ENCODE results near the gene ST8SIA4.
A peak's percentile ranks its signal among the peaks of the same experiment; 100 is the strongest.

Gene ST8SIA4

GRCh38 chr5:100852988-100853449 lies 50.1 kb downstream of the ST8SIA4 start:
- WGBS (ENCODE audit: extremely low coverage, insufficient coverage, insufficient read length): no CpG with 5 or more reads among the region's 3 CpGs
- H3K79me1 ChIP-seq (ENCODE audit: low read length): no peaks in the 10 kb centered on the region

GRCh38 chr5:100852051-100852450 lies 51.0 kb downstream of the ST8SIA4 start:
- WGBS (ENCODE audit: extremely low coverage, insufficient coverage, insufficient read length): no CpG with 5 or more reads among the region's 8 CpGs
- no peaks in the 10 kb centered on the region for H3K36me3 ChIP-seq (ENCODE audit: control insufficient read depth in 1 of 2, insufficient read depth in 2 of 2, low read length in 2 of 2)
- H2AK5ac ChIP-seq (ENCODE audit: low read length): no peak overlapping the region
- no peaks in the 10 kb centered on the region for H3K79me1 ChIP-seq (ENCODE audit: low read length)
- no peak overlapping the region for H3K27ac ChIP-seq (ENCODE audit: low read depth, low read length)
- H2BK120ac ChIP-seq (ENCODE audit: insufficient read depth, low read length, poor library complexity): no peak overlapping the region
- no peak overlapping the region for H3K4me3 ChIP-seq (ENCODE audit: low read depth, low read length)
- no peaks in the 10 kb centered on the region for H3K9me3 ChIP-seq (ENCODE audit: insufficient read depth, low read depth, low read length)
- H2BK12ac ChIP-seq (ENCODE audit: low read length): no peak overlapping the region
- H3K23ac ChIP-seq (ENCODE audit: low read length): no peak overlapping the region
- H2BK5ac ChIP-seq (ENCODE audit: low read depth, low read length, poor library complexity): no peak overlapping the region
- H4K12ac ChIP-seq (ENCODE audit: low read depth, low read length): no peak overlapping the region
- H3K4ac ChIP-seq (ENCODE audit: low read depth, low read length): no peak overlapping the region
- no peak overlapping the region for H4K91ac ChIP-seq (ENCODE audit: low read depth, low read length)
- H3K79me2 ChIP-seq (ENCODE audit: control insufficient read depth, insufficient read depth, low read length, poor library complexity): no peaks in the 10 kb centered on the region
- no peak overlapping the region for H4K8ac ChIP-seq (ENCODE audit: low read depth, low read length)
- H3K9ac ChIP-seq (ENCODE audit: low read length): no peak overlapping the region
- H3K18ac ChIP-seq (ENCODE audit: low read length): no peak overlapping the region
- H3K4me2 ChIP-seq (ENCODE audit: low read length): no peak overlapping the region
- H3K4me1 ChIP-seq (ENCODE audit: control insufficient read depth in 1 of 2, insufficient read depth in 2 of 2, low read length in 2 of 2): no peaks in the 10 kb centered on the region
- H3K14ac ChIP-seq (ENCODE audit: low read length): no peak overlapping the region
- DNase-seq: no peak
- H3K27me3 ChIP-seq (ENCODE audit: insufficient read depth, low read length): no peaks in the 10 kb centered on the region
- H2AFZ ChIP-seq (ENCODE audit: insufficient read depth, low read length, poor library complexity): no peak overlapping the region

More at GRCh38 chr5:100852988-100853449, 50.1 kb downstream of the ST8SIA4 start:
- H3K27me3 ChIP-seq (ENCODE audit: insufficient read depth, low read length): no peaks in the 10 kb centered on the region
- no peak overlapping the region for H2AK5ac ChIP-seq (ENCODE audit: low read length)
- no peaks in the 10 kb centered on the region for H3K9me3 ChIP-seq (ENCODE audit: insufficient read depth, low read depth, low read length)
- H4K12ac ChIP-seq (ENCODE audit: low read depth, low read length): no peak overlapping the region
- H2BK120ac ChIP-seq (ENCODE audit: insufficient read depth, low read length, poor library complexity): no peak overlapping the region
- H3K4me1 ChIP-seq (ENCODE audit: control insufficient read depth in 1 of 2, insufficient read depth in 2 of 2, low read length in 2 of 2): no peaks in the 10 kb centered on the region
- H3K4me2 ChIP-seq (ENCODE audit: low read length): no peak overlapping the region
- no peak overlapping the region for H3K4me3 ChIP-seq (ENCODE audit: low read depth, low read length)
- no peak overlapping the region for H2BK5ac ChIP-seq (ENCODE audit: low read depth, low read length, poor library complexity)
- no peak overlapping the region for H2BK12ac ChIP-seq (ENCODE audit: low read length)
- H3K18ac ChIP-seq (ENCODE audit: low read length): no peak overlapping the region
- H3K4ac ChIP-seq (ENCODE audit: low read depth, low read length): no peak overlapping the region
- no peak overlapping the region for H3K27ac ChIP-seq (ENCODE audit: low read depth, low read length)
- no peaks in the 10 kb centered on the region for H3K36me3 ChIP-seq (ENCODE audit: control insufficient read depth in 1 of 2, insufficient read depth in 2 of 2, low read length in 2 of 2)
- H4K91ac ChIP-seq (ENCODE audit: low read depth, low read length): no peak overlapping the region
- H3K9ac ChIP-seq (ENCODE audit: low read length): no peak overlapping the region
- no peak overlapping the region for H2AFZ ChIP-seq (ENCODE audit: insufficient read depth, low read length, poor library complexity)
- no peak overlapping the region for H3K14ac ChIP-seq (ENCODE audit: low read length)
- no peak overlapping the region for H4K8ac ChIP-seq (ENCODE audit: low read depth, low read length)
- peak in 1 of 2 donors; percentile 7 for DNase-seq
- no peak overlapping the region for H3K23ac ChIP-seq (ENCODE audit: low read length)
- H3K79me2 ChIP-seq (ENCODE audit: control insufficient read depth, insufficient read depth, low read length, poor library complexity): no peaks in the 10 kb centered on the region

GRCh38 chr5:100846772-100847171 lies 56.3 kb downstream of the ST8SIA4 start:
- no peak overlapping the region for H3K4me3 ChIP-seq (ENCODE audit: low read depth, low read length)
- DNase-seq: no peak
- H2BK120ac ChIP-seq (ENCODE audit: insufficient read depth, low read length, poor library complexity): no peak overlapping the region
- H2AK5ac ChIP-seq (ENCODE audit: low read length): no peak overlapping the region
- H3K9me3 ChIP-seq (ENCODE audit: insufficient read depth, low read depth, low read length): no peaks in the 10 kb centered on the region
- H2AFZ ChIP-seq (ENCODE audit: insufficient read depth, low read length, poor library complexity): no peak overlapping the region
- H3K36me3 ChIP-seq (ENCODE audit: control insufficient read depth in 1 of 2, insufficient read depth in 2 of 2, low read length in 2 of 2): no peaks in the 10 kb centered on the region
- H3K4me1 ChIP-seq (ENCODE audit: control insufficient read depth in 1 of 2, insufficient read depth in 2 of 2, low read length in 2 of 2): no peaks in the 10 kb centered on the region
- H3K27ac ChIP-seq (ENCODE audit: low read depth, low read length): no peak overlapping the region
- no peak overlapping the region for H4K12ac ChIP-seq (ENCODE audit: low read depth, low read length)
- H2BK5ac ChIP-seq (ENCODE audit: low read depth, low read length, poor library complexity): no peak overlapping the region
- no peak overlapping the region for H3K23ac ChIP-seq (ENCODE audit: low read length)
- WGBS (ENCODE audit: extremely low coverage, insufficient coverage, insufficient read length): no CpG with 5 or more reads among the region's 4 CpGs
- H2BK12ac ChIP-seq (ENCODE audit: low read length): no peak overlapping the region
- H3K9ac ChIP-seq (ENCODE audit: low read length): no peak overlapping the region
- H3K14ac ChIP-seq (ENCODE audit: low read length): no peak overlapping the region
- no peak overlapping the region for H3K18ac ChIP-seq (ENCODE audit: low read length)
- no peaks in the 10 kb centered on the region for H3K79me1 ChIP-seq (ENCODE audit: low read length)
- H3K79me2 ChIP-seq (ENCODE audit: control insufficient read depth, insufficient read depth, low read length, poor library complexity): no peaks in the 10 kb centered on the region
- no peak overlapping the region for H4K91ac ChIP-seq (ENCODE audit: low read depth, low read length)
- H4K8ac ChIP-seq (ENCODE audit: low read depth, low read length): no peak overlapping the region
- no peaks in the 10 kb centered on the region for H3K27me3 ChIP-seq (ENCODE audit: insufficient read depth, low read length)
- H3K4ac ChIP-seq (ENCODE audit: low read depth, low read length): no peak overlapping the region
- H3K4me2 ChIP-seq (ENCODE audit: low read length): no peak overlapping the region

- H3K9ac ChIP-seq (ENCODE audit: low read length): no peak overlapping the region
- no peak overlapping the region for H3K18ac ChIP-seq (ENCODE audit: low read length)
- H3K4me1 ChIP-seq (ENCODE audit: control insufficient read depth in 1 of 2, insufficient read depth in 2 of 2, low read length in 2 of 2): no peaks in the 10 kb centered on the region
- no peak overlapping the region for H3K4me2 ChIP-seq (ENCODE audit: low read length)
- no peak overlapping the region for H2BK120ac ChIP-seq (ENCODE audit: insufficient read depth, low read length, poor library complexity)
- no peak overlapping the region for H2AFZ ChIP-seq (ENCODE audit: insufficient read depth, low read length, poor library complexity)
- no peaks in the 10 kb centered on the region for H3K9me3 ChIP-seq (ENCODE audit: insufficient read depth, low read depth, low read length)
- no peaks in the 10 kb centered on the region for H3K79me1 ChIP-seq (ENCODE audit: low read length)
- no peak overlapping the region for H3K4me3 ChIP-seq (ENCODE audit: low read depth, low read length)
- no peak overlapping the region for H2AK5ac ChIP-seq (ENCODE audit: low read length)
- no peak overlapping the region for H4K8ac ChIP-seq (ENCODE audit: low read depth, low read length)
- H3K27me3 ChIP-seq (ENCODE audit: insufficient read depth, low read length): no peaks in the 10 kb centered on the region
- H3K4ac ChIP-seq (ENCODE audit: low read depth, low read length): no peak overlapping the region
- no CpG with 5 or more reads among the region's 2 CpGs for WGBS (ENCODE audit: extremely low coverage, insufficient coverage, insufficient read length)
- DNase-seq: no peak
- H4K91ac ChIP-seq (ENCODE audit: low read depth, low read length): no peak overlapping the region
- no peaks in the 10 kb centered on the region for H3K36me3 ChIP-seq (ENCODE audit: control insufficient read depth in 1 of 2, insufficient read depth in 2 of 2, low read length in 2 of 2)
- H2BK5ac ChIP-seq (ENCODE audit: low read depth, low read length, poor library complexity): no peak overlapping the region
- no peaks in the 10 kb centered on the region for H3K79me2 ChIP-seq (ENCODE audit: control insufficient read depth, insufficient read depth, low read length, poor library complexity)
- H3K23ac ChIP-seq (ENCODE audit: low read length): no peak overlapping the region
- no peak overlapping the region for H2BK12ac ChIP-seq (ENCODE audit: low read length)
- no peak overlapping the region for H3K27ac ChIP-seq (ENCODE audit: low read depth, low read length)
- no peak overlapping the region for H4K12ac ChIP-seq (ENCODE audit: low read depth, low read length)
- no peak overlapping the region for H3K14ac ChIP-seq (ENCODE audit: low read length)
Observed at GRCh38 chr5:100842080-100842479, 61.0 kb downstream of the ST8SIA4 start.

All from trophoblast cell (in vitro differentiated cells and primary cell).